Measurements from ENCODE around the gene CYB561D2.

The CYB561D2 gene

DNA sequence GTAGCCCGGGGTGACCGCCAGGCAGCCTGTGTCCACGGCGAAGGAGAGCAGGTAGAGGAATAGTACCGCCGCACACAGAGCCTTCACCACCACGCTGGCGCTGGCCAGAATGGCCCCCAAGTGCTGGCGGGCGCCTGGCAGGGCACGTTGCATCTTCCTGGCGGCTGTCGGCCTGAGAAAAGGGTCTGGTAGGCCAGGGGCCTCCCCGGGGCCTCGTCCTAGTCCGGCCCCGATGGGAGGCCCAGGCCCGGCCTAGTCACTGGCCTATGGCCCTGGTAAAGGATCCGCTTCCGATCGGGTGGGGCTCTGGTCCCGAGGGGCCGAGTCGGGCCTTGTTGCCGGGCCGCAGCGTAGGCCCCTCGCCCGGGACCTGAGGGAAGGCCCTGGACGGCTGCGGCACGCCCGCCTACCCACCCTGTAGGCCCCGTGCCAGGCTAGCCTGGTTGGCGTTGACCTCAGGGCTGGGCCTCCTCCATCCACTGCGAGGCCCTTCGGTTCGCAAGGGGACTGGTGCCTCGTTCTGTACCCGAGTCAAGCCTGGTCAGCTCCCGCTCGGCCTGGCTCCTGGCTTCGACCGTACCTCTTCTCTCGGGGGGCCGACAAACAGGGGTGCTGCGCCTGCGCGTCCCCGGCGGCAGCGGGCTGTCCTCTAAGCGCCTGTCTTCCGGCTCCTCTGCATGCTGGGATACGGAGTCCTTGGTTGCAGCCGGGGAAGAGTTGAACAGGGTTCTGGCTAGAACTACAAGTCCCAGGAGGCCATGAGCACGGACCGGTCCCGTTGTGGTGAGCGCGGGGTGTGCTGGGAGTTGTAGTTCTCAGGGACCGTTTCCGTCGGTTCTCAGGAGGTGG, 8.5 kb downstream of the CYB561D2 start, which contains the start of gene TMEM115:
TSS of gene TMEM115 (minus strand) at position 611 of the 849 bp plus-strand sequence. CDS start at position 153, 458 bp downstream.
- Mint-ChIP-seq H3K36me3 (ENCODE audit: low read depth) (peaks cover 48% of the 10 kb centered on the region), H3K9me3 (no peaks in the 10 kb centered on the region), H3K27me3 (no peaks in the 10 kb centered on the region), H3K4me1 (ENCODE audit: low read depth) (peaks cover 47% of the 10 kb centered on the region), H3K4me3 (peak within 1 kb of the TSS; percentile 96), H3K27ac (peak within 1 kb of the TSS; percentile 97)
- peak; percentile 90 for DNase-seq

DNA sequence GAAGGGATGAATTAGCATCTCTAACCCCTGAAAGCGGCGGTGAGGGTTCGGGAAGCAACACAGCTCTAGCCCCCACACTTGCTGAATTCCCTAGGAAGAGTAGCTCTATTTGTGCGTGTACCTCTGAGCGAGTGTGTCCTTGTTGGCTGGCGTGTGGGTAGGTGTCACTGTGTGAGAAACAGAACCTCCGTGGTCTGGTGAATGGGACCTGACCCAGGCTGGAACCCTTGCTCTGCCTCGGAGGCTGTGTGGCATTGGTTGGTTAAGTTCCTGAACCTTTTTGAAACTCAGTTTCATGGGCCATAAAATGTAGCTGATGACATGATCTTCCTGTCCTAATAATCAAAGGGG, 9.1 kb downstream of the CYB561D2 start:
- Mint-ChIP-seq H3K27ac (peak overlapping the region; percentile 97), H3K27me3 (no peaks in the 10 kb centered on the region), H3K4me1 (ENCODE audit: low read depth) (peaks cover 50% of the 10 kb centered on the region), H3K4me3 (peak overlapping the region; percentile 96), H3K36me3 (ENCODE audit: low read depth) (peaks cover 42% of the 10 kb centered on the region), H3K9me3 (no peaks in the 10 kb centered on the region)
- no peak for DNase-seq

DNA sequence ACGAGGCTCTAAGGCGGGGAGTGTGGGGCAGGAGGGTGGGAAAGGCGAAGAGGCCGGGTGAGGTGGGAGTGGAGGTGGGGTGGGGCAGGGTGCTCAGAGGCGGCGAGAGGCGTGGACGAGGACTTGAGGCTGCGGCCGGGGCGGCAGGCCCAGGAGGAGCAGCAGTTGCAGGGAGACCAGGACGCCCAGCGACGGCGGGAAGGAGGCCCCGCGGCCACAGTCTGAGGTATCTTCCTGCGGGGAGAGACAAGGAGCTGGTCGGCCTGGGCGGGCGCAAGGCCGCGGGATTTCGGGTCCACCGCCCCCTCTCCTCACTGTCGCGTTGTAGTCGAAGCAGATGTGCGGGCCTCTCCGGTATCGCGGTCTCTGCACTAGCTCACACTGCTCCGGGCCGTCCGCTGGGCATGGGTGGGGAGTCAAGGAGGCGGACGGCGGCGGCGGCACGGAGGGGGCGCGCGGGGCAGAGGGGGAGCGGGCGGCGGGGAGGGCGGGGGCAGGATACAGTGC, 14.0 kb downstream of the CYB561D2 start:
- H3K4me1 Mint-ChIP-seq (ENCODE audit: low read depth), result peaks cover 34% of the 10 kb centered on the region
- H3K4me3 Mint-ChIP-seq, result peak overlapping the region; percentile 78

DNA sequence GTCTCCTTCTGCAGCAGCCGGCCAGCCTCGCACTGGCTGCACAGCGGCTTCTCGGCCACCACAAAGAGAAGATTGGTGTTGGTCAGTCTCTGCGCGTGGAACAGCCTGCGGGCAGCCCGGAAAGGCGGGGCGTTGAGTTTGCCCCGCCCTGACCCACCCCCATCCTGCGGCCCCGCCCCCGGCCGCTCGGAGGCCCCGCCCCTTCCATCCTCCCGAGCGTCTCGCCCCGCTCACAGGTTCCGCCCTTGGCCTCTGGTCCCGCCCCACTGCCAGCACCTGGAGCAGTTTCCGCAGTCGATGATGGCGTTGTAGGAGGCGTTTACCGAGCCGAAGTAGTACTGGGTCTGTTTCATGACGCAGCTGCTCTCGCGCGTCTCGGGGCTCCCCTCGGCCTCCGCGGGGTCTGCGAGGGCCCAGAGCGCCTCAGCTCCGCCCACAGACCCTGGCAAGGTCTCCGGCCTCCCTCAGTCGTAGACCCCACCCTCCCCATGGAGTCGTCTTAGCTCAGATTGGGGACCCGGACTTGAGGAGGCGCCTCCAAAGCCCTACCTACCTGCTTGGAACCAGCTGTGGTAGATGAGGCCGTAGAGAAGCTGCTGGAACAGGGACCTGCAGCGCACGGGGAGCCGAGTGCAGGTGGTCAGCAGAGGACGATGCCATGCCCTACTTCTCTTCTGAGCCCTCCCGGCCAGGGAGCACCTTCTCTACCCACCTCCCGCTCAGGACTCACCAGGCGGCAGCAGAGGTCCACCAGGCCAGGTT, 14.6 kb downstream of the CYB561D2 start:
- no peaks in the 10 kb centered on the region for H3K27me3 Mint-ChIP-seq
- no peaks in the 10 kb centered on the region for H3K36me3 Mint-ChIP-seq (ENCODE audit: low read depth)
- peak; percentile 95 for DNase-seq
- H3K4me3 Mint-ChIP-seq, result peak overlapping the region; percentile 78
- peak overlapping the region; percentile 79 for H3K27ac Mint-ChIP-seq
- peaks cover 28% of the 10 kb centered on the region for H3K4me1 Mint-ChIP-seq (ENCODE audit: low read depth)
- no peaks in the 10 kb centered on the region for H3K9me3 Mint-ChIP-seq

More for the DNA sequence above, 14.0 kb downstream of the CYB561D2 start:
- H3K27ac Mint-ChIP-seq, result no peak overlapping the region
- no peak for DNase-seq
- H3K27me3 Mint-ChIP-seq, result no peaks in the 10 kb centered on the region
- H3K9me3 Mint-ChIP-seq, result no peaks in the 10 kb centered on the region
- no peaks in the 10 kb centered on the region for H3K36me3 Mint-ChIP-seq (ENCODE audit: low read depth)

DNA sequence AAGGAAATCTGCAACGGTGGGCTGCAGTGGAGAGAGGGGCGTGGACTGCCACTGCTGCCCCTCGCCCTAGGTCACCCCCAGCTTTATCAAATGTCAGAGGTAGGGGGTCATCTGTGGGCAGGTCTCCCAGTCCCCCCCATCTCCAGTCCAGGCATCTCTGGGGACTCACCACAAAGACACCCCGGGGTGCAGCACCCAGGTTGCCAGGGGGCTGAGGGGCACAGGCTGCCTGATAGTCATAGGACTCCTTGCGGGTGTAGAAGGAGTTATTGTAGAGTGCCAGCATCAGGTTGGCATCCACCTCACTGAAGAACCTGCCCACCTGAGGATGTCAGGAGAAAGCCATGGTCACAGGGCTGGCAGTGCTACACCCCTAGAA, 15.2 kb downstream of the CYB561D2 start:
- Mint-ChIP-seq H3K9me3 (no peaks in the 10 kb centered on the region), H3K4me3 (peak overlapping the region; percentile 78), H3K27me3 (no peaks in the 10 kb centered on the region), H3K4me1 (ENCODE audit: low read depth) (peaks cover 28% of the 10 kb centered on the region), H3K27ac (peak overlapping the region; percentile 79), H3K36me3 (ENCODE audit: low read depth) (no peaks in the 10 kb centered on the region)
- no peak for DNase-seq

DNA sequence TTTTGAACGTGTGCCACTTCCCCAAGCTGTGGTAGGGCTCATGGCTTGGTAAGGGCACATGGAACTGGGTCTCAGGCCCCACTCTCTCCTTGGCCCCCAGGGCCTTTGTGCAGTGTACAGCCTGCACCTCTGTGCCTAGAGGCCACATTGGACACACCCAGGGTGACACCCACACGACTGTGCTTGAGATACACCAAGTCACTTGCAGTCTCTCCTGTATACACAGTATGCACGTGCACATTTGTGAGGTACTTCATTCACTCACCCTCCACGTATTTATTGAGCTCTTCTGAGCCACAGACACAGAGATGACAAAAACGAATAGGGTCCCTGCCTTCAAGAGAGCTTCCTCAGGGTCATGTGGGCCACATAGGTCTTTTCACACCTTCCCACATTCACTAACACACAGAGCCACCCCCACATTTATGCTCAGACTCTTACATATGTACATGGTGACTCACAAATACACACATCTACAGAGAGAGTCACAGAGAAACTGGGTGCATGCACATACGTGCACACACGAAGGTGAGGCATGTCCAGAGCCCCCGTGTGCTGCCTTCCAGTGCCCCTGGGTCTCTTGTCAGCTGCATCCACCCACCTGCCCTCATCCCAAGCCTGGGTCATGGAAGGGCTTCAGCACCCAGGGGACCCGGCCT, 18.5 kb downstream of the CYB561D2 start:
- H3K4me1 Mint-ChIP-seq (ENCODE audit: low read depth), result peaks cover 29% of the 10 kb centered on the region
- no peaks in the 10 kb centered on the region for H3K36me3 Mint-ChIP-seq (ENCODE audit: low read depth)
- H3K27ac Mint-ChIP-seq, result no peak overlapping the region
- no peaks in the 10 kb centered on the region for H3K9me3 Mint-ChIP-seq
- H3K4me3 Mint-ChIP-seq, result no peak overlapping the region
- no peak for DNase-seq
- H3K27me3 Mint-ChIP-seq, result no peaks in the 10 kb centered on the region

DNA sequence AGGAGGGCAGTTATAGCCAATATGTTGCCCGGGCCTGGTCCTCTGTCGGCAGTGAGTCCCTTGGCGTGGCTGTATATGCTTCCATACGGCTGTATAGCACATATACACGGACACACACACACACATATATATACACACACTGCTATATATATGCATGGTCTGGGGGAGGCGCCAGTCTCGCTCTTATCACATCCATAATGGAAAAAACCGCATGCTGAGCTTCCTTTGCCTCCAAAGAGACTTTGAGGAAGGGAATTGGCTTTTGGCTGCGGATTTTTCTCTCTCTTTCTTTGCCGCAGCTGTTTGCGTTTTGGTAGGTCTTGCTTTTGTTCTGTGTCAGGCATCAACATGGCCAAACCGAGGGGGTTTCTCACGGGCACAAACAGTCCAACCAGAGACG, 19.9 kb downstream of the CYB561D2 start:
- H3K27ac Mint-ChIP-seq, result no peak overlapping the region
- H3K36me3 Mint-ChIP-seq (ENCODE audit: low read depth), result no peaks in the 10 kb centered on the region
- H3K9me3 Mint-ChIP-seq, result no peaks in the 10 kb centered on the region
- peaks cover 19% of the 10 kb centered on the region for H3K4me1 Mint-ChIP-seq (ENCODE audit: low read depth)
- no peak for DNase-seq
- H3K4me3 Mint-ChIP-seq, result no peak overlapping the region
- H3K27me3 Mint-ChIP-seq, result no peaks in the 10 kb centered on the region

DNA sequence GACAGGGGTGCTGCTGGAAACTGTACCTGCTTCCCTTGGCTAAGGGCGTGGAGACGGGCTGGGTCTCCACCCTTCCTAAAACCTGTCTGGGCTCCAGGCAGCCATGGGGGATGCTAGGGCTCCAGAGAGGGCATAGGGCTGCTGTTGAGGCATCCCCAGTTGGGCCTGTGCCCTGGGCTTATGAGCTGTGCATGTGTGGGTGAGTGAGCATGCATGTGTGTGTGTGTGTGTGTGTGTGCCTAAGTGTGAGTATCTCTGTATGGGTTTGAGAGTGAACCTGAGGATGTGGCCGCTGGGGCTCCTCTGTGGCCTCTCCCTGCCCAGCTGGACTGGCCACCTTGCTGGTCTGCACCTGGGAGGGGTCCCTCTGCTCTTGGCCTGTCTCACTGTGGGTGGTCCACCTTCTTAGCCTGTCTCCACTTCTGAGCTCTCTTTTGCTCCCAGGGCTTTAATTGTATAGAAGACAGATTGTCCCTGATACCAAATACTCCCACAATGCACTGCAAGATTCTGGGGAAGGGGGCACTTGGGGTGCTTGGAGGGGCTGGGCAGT, 20.5 kb downstream of the CYB561D2 start:
- H3K27ac Mint-ChIP-seq, result no peak overlapping the region
- H3K27me3 Mint-ChIP-seq, result no peaks in the 10 kb centered on the region
- no peaks in the 10 kb centered on the region for H3K36me3 Mint-ChIP-seq (ENCODE audit: low read depth)
- H3K4me1 Mint-ChIP-seq (ENCODE audit: low read depth), result peaks cover 12% of the 10 kb centered on the region
- H3K4me3 Mint-ChIP-seq, result no peak overlapping the region
- no peaks in the 10 kb centered on the region for H3K9me3 Mint-ChIP-seq
- no peak for DNase-seq

DNA sequence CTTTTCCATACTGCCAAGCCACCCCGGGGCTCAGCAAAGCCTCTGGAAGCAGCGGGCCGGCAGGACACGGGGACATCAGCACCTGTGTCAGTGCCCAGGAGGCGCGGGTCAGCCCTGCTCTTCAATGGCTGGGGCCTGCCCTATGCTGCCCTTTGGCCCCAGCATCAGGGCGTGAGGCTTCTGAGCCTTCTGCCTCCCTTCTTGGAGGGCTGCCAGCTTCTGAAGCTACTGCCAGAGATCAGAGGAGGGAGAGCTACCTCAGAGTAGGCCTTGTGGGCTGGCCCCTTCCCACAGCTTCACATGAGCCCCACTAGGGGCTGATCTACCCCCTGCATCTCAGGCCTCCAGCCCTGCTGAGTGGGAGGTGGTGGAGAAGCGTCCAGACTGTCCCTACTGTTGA, 21.7 kb downstream of the CYB561D2 start:
- no peak overlapping the region for H3K4me3 Mint-ChIP-seq
- H3K9me3 Mint-ChIP-seq, result no peaks in the 10 kb centered on the region
- DNase-seq, result no peak
- no peaks in the 10 kb centered on the region for H3K36me3 Mint-ChIP-seq (ENCODE audit: low read depth)
- no peak overlapping the region for H3K27ac Mint-ChIP-seq
- H3K4me1 Mint-ChIP-seq (ENCODE audit: low read depth), result peaks cover 6% of the 10 kb centered on the region
- no peaks in the 10 kb centered on the region for H3K27me3 Mint-ChIP-seq

DNA sequence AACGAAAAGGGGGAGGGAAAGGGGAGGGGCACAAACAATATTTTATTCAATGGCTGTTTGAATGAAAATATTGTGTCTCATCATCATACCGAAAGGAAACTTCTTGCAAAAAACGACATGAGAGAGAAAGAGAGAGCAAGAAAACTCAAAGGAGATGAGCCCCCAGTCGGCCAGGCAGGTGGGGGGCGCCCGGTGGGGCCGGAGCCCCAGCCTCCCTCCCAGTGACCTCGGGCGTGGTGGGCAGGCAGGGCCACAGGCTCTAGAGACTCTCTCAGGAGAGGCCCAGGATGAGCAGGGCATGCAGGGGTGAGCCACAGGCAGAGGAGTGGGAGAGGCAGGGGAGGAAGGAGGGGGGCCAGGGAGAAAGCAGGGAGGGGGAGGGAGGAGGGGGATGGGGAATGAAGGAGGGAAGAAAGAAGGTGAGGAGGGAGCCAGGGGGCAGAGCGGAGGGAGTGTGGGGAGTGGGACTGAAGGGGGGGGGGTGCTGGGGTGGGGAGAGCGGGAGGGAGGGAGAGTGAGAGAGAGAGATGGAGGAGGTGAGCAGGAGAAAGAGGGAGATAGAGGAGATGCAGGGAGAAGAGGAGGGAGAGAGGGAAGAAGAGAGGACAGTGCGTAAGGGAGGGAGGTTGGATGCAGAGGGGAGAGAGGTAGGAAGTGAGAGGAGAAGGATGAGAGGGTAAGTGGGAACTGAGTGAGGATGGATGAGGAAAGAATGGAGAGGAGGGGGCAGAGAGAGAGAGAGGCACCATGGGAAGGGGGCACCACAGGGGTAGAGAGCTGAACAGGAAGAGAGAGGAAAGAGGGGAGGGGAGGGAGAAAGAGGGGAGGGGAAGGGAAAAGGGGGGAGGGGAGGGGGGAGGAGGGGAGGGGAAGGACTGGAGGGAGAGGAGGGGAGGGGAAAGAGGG, 22.7 kb downstream of the CYB561D2 start:
- H3K27ac Mint-ChIP-seq, result no peak overlapping the region
- H3K36me3 Mint-ChIP-seq (ENCODE audit: low read depth), result no peaks in the 10 kb centered on the region
- H3K4me1 Mint-ChIP-seq (ENCODE audit: low read depth), result peaks cover 5% of the 10 kb centered on the region
- H3K9me3 Mint-ChIP-seq, result no peaks in the 10 kb centered on the region
- no peaks in the 10 kb centered on the region for H3K27me3 Mint-ChIP-seq
- DNase-seq, result no peak
- H3K4me3 Mint-ChIP-seq, result no peak overlapping the region

DNA sequence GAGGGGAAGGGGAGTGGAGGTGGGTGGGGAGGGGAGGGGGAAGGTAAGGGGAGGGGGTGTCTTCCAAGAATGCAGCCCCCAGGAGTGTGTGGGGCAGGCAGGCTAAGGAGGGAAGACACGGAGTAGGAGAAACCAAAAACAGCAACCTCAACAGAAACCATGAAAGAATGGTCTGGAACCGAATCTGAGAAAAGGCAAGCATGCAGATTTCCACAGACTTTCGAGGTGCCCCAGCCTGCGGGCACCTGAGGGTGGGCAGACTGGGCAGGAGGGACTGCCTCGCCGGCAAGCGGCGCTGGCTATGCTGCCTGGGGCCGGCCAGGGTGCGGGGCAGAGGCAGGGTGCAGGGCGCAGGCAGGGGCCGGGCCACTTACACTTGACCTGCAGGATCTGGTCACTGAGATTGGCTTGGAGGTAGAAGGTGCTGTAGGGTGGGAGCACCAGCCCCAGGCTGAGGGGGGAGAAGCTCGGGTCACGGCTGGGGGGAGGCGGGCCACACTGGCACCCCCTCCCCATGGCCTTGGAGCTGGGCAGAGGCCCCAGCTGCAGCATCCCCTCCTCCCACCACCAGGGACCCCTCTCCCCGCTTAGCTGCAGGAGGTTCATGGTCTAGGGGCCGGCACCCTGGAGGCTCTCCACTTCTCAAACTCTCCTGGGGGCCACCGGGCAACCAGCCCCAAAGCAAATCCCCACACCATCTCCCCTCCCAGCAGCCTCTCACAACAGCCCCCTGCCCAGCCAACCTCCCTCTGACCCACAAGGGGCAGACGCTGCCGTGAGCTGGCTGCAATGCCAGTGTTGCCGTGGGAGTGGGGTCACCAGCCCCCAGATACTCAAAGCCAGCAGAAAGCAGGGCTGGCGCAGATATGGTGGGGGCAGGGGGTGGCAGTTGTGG, 23.9 kb downstream of the CYB561D2 start:
- no peaks in the 10 kb centered on the region for H3K27me3 Mint-ChIP-seq
- DNase-seq, result no peak
- H3K9me3 Mint-ChIP-seq, result no peaks in the 10 kb centered on the region
- H3K36me3 Mint-ChIP-seq (ENCODE audit: low read depth), result no peaks in the 10 kb centered on the region
- no peak overlapping the region for H3K27ac Mint-ChIP-seq
- H3K4me1 Mint-ChIP-seq (ENCODE audit: low read depth), result peaks cover 2% of the 10 kb centered on the region
- H3K4me3 Mint-ChIP-seq, result no peak overlapping the region

DNA sequence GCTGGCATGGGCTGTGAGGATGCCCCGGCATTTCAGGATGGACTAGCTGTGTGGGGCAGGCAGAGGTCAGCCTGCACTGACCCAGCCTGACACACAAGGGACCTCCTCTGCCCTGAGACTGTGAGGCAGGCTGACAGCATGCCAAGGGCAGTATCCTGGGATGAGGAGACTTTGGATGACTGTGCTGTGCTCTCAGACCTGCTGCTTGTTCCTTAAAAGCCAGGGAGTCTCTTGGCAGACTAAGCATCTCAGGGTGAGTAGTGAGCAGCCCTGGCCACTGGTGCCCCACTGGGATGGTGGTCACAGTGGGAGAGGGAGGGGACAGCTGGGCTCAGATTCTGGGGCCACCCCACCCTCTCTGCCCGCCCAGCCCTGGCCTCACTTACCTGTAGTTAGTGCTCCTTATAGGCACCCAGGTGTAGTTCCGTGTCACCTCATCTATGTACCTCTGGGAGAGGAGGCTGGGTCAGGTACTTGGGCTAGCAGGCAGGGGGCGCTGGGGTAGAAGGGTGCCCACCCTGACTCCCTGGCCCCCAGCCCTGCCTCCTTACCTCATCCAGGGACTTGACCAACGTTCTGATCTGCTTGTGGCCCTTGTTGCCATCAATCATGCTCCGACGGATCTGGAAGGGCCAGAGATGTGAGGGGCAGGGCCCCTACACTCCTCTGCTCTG, 24.7 kb downstream of the CYB561D2 start:
- Mint-ChIP-seq H3K4me3 (no peak overlapping the region), H3K4me1 (ENCODE audit: low read depth) (peaks cover 2% of the 10 kb centered on the region), H3K36me3 (ENCODE audit: low read depth) (no peaks in the 10 kb centered on the region), H3K27me3 (no peaks in the 10 kb centered on the region), H3K27ac (no peak overlapping the region), H3K9me3 (no peaks in the 10 kb centered on the region)
- DNase-seq, result no peak

Data from activated T-cell treated with anti-CD3 and anti-CD28 coated beads, Interleukin-2, amount 50 U/mL, for 24 hours (primary cell).